ENCODE data around the gene TSHZ2.

The TSHZ2 gene

DNA sequence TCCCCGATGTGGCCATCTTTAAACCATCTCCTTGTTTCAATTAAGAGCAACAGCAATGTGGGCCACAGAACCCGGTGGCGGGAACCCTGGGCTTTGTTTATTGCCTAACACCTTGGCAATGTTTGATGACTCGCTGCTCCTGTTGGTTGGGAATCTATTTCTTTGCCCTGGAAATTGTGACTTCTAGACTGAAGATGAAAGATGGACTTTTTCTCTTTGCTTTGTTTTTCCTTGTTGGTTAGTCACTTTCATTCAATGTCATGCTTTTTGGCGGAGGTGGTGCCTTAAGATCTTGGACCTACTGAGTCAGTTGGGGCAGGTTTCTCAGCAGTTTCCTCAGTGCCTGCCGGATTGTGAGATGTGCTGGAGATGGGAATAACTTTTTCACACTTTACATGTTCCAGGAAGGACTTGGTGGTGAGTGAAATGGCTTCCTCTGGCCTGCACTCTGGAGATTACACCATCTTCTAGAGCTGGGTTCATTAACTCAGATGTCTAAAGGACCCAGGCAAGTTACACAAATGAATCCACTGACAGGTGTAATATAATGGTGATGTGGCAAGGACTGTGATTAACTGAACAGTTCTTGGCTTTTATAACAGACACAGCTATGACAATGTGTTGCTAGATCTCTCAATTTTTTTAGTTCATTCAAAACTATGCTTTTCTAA is 56.3 kb downstream of the TSHZ2 start:
- POLR2A ChIA-PET = no interaction called here
- no peak overlapping the region for H3K27ac ChIP-seq (ENCODE audit: insufficient read depth in 1 of 2, low read depth in 1 of 2, low read length in 2 of 2, poor library complexity in 1 of 2, severe bottlenecking in 2 of 2)
- no peaks in the 10 kb centered on the region for H3K4me1 ChIP-seq (ENCODE audit: control extremely low read depth in 1 of 4, control insufficient read depth in 4 of 4, insufficient read depth in 4 of 4, low read length in 3 of 4)
- no peak overlapping the region for H3K4me3 ChIP-seq (ENCODE audit: control insufficient read depth in 1 of 7, extremely low read depth in 1 of 7, insufficient read depth in 4 of 7, low read depth in 2 of 7, low read length in 6 of 7)
- DNase-seq = no peak
- no peaks in the 10 kb centered on the region for H3K9me3 ChIP-seq (ENCODE audit: control extremely low read depth in 1 of 5, control insufficient read depth in 4 of 5, insufficient read depth in 2 of 5, low read depth in 1 of 5, low read length in 4 of 5)
- 96% methylated on average over 4 of the region's 6 CpGs for WGBS (ENCODE audit: insufficient coverage)
- no peaks in the 10 kb centered on the region for H3K36me3 ChIP-seq (ENCODE audit: control insufficient read depth in 4 of 4, insufficient read depth in 4 of 4, low read length in 3 of 4)
- CTCF ChIA-PET = no interaction called here
- H3K27me3 ChIP-seq (replicated peaks in 2 of 5; ENCODE audit: control insufficient read depth in 4 of 5, insufficient read depth in 5 of 5, low read length in 4 of 5) = peaks cover 0 to 5% (median 3%) of the 10 kb centered on the region in 5 experiments

GRCh38 chr20:53030061-53030460 is 57.9 kb downstream of the TSHZ2 start:
- WGBS (ENCODE audit: insufficient coverage) = 83% methylated on average over 1 of the region's 3 CpGs
- no peak for DNase-seq
- H3K4me1 ChIP-seq (ENCODE audit: control extremely low read depth in 1 of 4, control insufficient read depth in 4 of 4, insufficient read depth in 4 of 4, low read length in 3 of 4) = no peaks in the 10 kb centered on the region
- H3K36me3 ChIP-seq (ENCODE audit: control insufficient read depth in 4 of 4, insufficient read depth in 4 of 4, low read length in 3 of 4) = no peaks in the 10 kb centered on the region
- no peak overlapping the region for H3K4me3 ChIP-seq (ENCODE audit: control insufficient read depth in 1 of 7, extremely low read depth in 1 of 7, insufficient read depth in 4 of 7, low read depth in 2 of 7, low read length in 6 of 7)
- H3K27ac ChIP-seq (ENCODE audit: insufficient read depth in 1 of 2, low read depth in 1 of 2, low read length in 2 of 2, poor library complexity in 1 of 2, severe bottlenecking in 2 of 2) = no peak overlapping the region
- CTCF ChIA-PET = no interaction called here
- POLR2A ChIA-PET = no interaction called here
- H3K27me3 ChIP-seq (replicated peaks in 2 of 5; ENCODE audit: control insufficient read depth in 4 of 5, insufficient read depth in 5 of 5, low read length in 4 of 5) = peaks cover 0 to 5% (median 3%) of the 10 kb centered on the region in 5 experiments
- H3K9me3 ChIP-seq (ENCODE audit: control extremely low read depth in 1 of 5, control insufficient read depth in 4 of 5, insufficient read depth in 2 of 5, low read depth in 1 of 5, low read length in 4 of 5) = no peaks in the 10 kb centered on the region

- H3K27me3 ChIP-seq (replicated peaks in 2 of 5; ENCODE audit: control insufficient read depth in 4 of 5, insufficient read depth in 5 of 5, low read length in 4 of 5) = peaks cover 0 to 6% (median 5%) of the 10 kb centered on the region in 5 experiments
- H3K36me3 ChIP-seq (ENCODE audit: control insufficient read depth in 4 of 4, insufficient read depth in 4 of 4, low read length in 3 of 4) = no peaks in the 10 kb centered on the region
- H3K4me3 ChIP-seq (ENCODE audit: control insufficient read depth in 1 of 7, extremely low read depth in 1 of 7, insufficient read depth in 4 of 7, low read depth in 2 of 7, low read length in 6 of 7) = no peak overlapping the region
- H3K27ac ChIP-seq (ENCODE audit: insufficient read depth in 1 of 2, low read depth in 1 of 2, low read length in 2 of 2, poor library complexity in 1 of 2, severe bottlenecking in 2 of 2) = no peak overlapping the region
- POLR2A ChIA-PET = no interaction called here
- WGBS (ENCODE audit: insufficient coverage) = 91% methylated on average over 11 of the region's 11 CpGs
- CTCF ChIA-PET = no interaction called here
- no peak for DNase-seq
- no peaks in the 10 kb centered on the region for H3K4me1 ChIP-seq (ENCODE audit: control extremely low read depth in 1 of 4, control insufficient read depth in 4 of 4, insufficient read depth in 4 of 4, low read length in 3 of 4)
- no peaks in the 10 kb centered on the region for H3K9me3 ChIP-seq (ENCODE audit: control extremely low read depth in 1 of 5, control insufficient read depth in 4 of 5, insufficient read depth in 2 of 5, low read depth in 1 of 5, low read length in 4 of 5)
Measured at GRCh38 chr20:53032046-53032445, 59.9 kb downstream of the TSHZ2 start.

- DNase-seq = no peak
- ChIA-PET CTCF (no interaction called here), POLR2A (no interaction called here)
- H3K27ac ChIP-seq (ENCODE audit: insufficient read depth in 1 of 2, low read depth in 1 of 2, low read length in 2 of 2, poor library complexity in 1 of 2, severe bottlenecking in 2 of 2) = no peak overlapping the region
- H3K4me1 ChIP-seq (ENCODE audit: control extremely low read depth in 1 of 4, control insufficient read depth in 4 of 4, insufficient read depth in 4 of 4, low read length in 3 of 4) = no peaks in the 10 kb centered on the region
- WGBS (ENCODE audit: insufficient coverage) = 100% methylated on average over 1 of the region's 5 CpGs
- H3K27me3 ChIP-seq (replicated peaks in 2 of 5; ENCODE audit: control insufficient read depth in 4 of 5, insufficient read depth in 5 of 5, low read length in 4 of 5) = peaks cover 0 to 5% (median 4%) of the 10 kb centered on the region in 5 experiments
- H3K36me3 ChIP-seq (ENCODE audit: control insufficient read depth in 4 of 4, insufficient read depth in 4 of 4, low read length in 3 of 4) = no peaks in the 10 kb centered on the region
- no peaks in the 10 kb centered on the region for H3K9me3 ChIP-seq (ENCODE audit: control extremely low read depth in 1 of 5, control insufficient read depth in 4 of 5, insufficient read depth in 2 of 5, low read depth in 1 of 5, low read length in 4 of 5)
- no peak overlapping the region for H3K4me3 ChIP-seq (ENCODE audit: control insufficient read depth in 1 of 7, extremely low read depth in 1 of 7, insufficient read depth in 4 of 7, low read depth in 2 of 7, low read length in 6 of 7)
Measured at GRCh38 chr20:53032478-53032932, 60.3 kb downstream of the TSHZ2 start.

GRCh38 chr20:53033176-53033575 is 61.0 kb downstream of the TSHZ2 start:
- ChIA-PET POLR2A (no interaction called here), CTCF (no interaction called here)

GRCh38 chr20:53034899-53035298 is 62.7 kb downstream of the TSHZ2 start:
- no peak for DNase-seq
- CTCF ChIA-PET = no interaction called here
- H3K36me3 ChIP-seq (ENCODE audit: control insufficient read depth in 4 of 4, insufficient read depth in 4 of 4, low read length in 3 of 4) = no peaks in the 10 kb centered on the region
- POLR2A ChIA-PET = no interaction called here
- no peak overlapping the region for H3K27ac ChIP-seq (ENCODE audit: insufficient read depth in 1 of 2, low read depth in 1 of 2, low read length in 2 of 2, poor library complexity in 1 of 2, severe bottlenecking in 2 of 2)
- H3K4me1 ChIP-seq (ENCODE audit: control extremely low read depth in 1 of 4, control insufficient read depth in 4 of 4, insufficient read depth in 4 of 4, low read length in 3 of 4) = no peaks in the 10 kb centered on the region
- H3K9me3 ChIP-seq (ENCODE audit: control extremely low read depth in 1 of 5, control insufficient read depth in 4 of 5, insufficient read depth in 2 of 5, low read depth in 1 of 5, low read length in 4 of 5) = no peaks in the 10 kb centered on the region
- WGBS (ENCODE audit: insufficient coverage) = 39% methylated on average over 3 of the region's 3 CpGs
- H3K4me3 ChIP-seq (ENCODE audit: control insufficient read depth in 1 of 7, extremely low read depth in 1 of 7, insufficient read depth in 4 of 7, low read depth in 2 of 7, low read length in 6 of 7) = no peak overlapping the region
- H3K27me3 ChIP-seq (replicated peaks in 2 of 5; ENCODE audit: control insufficient read depth in 4 of 5, insufficient read depth in 5 of 5, low read length in 4 of 5) = peaks cover 0 to 5% (median 4%) of the 10 kb centered on the region in 5 experiments

More at GRCh38 chr20:53033176-53033575, 61.0 kb downstream of the TSHZ2 start:
- 100% methylated on average over 4 of the region's 6 CpGs for WGBS (ENCODE audit: insufficient coverage)
- no peaks in the 10 kb centered on the region for H3K36me3 ChIP-seq (ENCODE audit: control insufficient read depth in 4 of 4, insufficient read depth in 4 of 4, low read length in 3 of 4)
- H3K4me1 ChIP-seq (ENCODE audit: control extremely low read depth in 1 of 4, control insufficient read depth in 4 of 4, insufficient read depth in 4 of 4, low read length in 3 of 4) = no peaks in the 10 kb centered on the region
- no peak overlapping the region for H3K4me3 ChIP-seq (ENCODE audit: control insufficient read depth in 1 of 7, extremely low read depth in 1 of 7, insufficient read depth in 4 of 7, low read depth in 2 of 7, low read length in 6 of 7)
- H3K27me3 ChIP-seq (replicated peaks in 2 of 5; ENCODE audit: control insufficient read depth in 4 of 5, insufficient read depth in 5 of 5, low read length in 4 of 5) = peaks cover 0 to 5% (median 4%) of the 10 kb centered on the region in 5 experiments
- no peak for DNase-seq
- H3K9me3 ChIP-seq (ENCODE audit: control extremely low read depth in 1 of 5, control insufficient read depth in 4 of 5, insufficient read depth in 2 of 5, low read depth in 1 of 5, low read length in 4 of 5) = no peaks in the 10 kb centered on the region
- H3K27ac ChIP-seq (ENCODE audit: insufficient read depth in 1 of 2, low read depth in 1 of 2, low read length in 2 of 2, poor library complexity in 1 of 2, severe bottlenecking in 2 of 2) = no peak overlapping the region

DNA sequence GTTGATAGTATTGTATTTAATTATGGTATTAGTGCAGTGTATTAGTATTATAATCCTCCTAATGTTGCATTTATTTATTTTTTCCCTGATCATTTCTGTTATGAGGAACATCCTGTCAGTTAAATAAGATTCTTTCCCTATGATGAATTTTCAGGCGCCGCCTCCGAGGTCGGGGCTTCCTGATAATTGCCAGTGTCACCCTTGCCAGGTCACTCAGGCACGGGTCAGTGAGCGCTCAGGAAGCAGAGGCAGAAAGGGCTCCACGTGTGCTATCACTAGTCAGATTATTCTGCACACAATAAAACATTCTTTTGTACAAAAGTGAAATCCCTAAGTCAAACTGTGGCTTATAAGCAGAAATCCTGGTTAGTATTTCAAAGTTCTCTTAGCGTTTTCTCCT is 64.8 kb downstream of the TSHZ2 start:
- Histone ChIP-seq H3K4me1 (ENCODE audit: control extremely low read depth in 1 of 4, control insufficient read depth in 4 of 4, insufficient read depth in 4 of 4, low read length in 3 of 4) (no peaks in the 10 kb centered on the region), H3K27me3 (replicated peaks in 2 of 5; ENCODE audit: control insufficient read depth in 4 of 5, insufficient read depth in 5 of 5, low read length in 4 of 5) (peaks cover 0 to 4% (median 1%) of the 10 kb centered on the region in 5 experiments), H3K9me3 (ENCODE audit: control extremely low read depth in 1 of 5, control insufficient read depth in 4 of 5, insufficient read depth in 2 of 5, low read depth in 1 of 5, low read length in 4 of 5) (no peaks in the 10 kb centered on the region), H3K4me3 (ENCODE audit: control insufficient read depth in 1 of 7, extremely low read depth in 1 of 7, insufficient read depth in 4 of 7, low read depth in 2 of 7, low read length in 6 of 7) (no peak overlapping the region), H3K36me3 (ENCODE audit: control insufficient read depth in 4 of 4, insufficient read depth in 4 of 4, low read length in 3 of 4) (no peaks in the 10 kb centered on the region), H3K27ac (ENCODE audit: insufficient read depth in 1 of 2, low read depth in 1 of 2, low read length in 2 of 2, poor library complexity in 1 of 2, severe bottlenecking in 2 of 2) (no peak overlapping the region)
- CTCF ChIA-PET = no interaction called here
- POLR2A ChIA-PET = no interaction called here
- WGBS (ENCODE audit: insufficient coverage) = 50% methylated on average over 7 of the region's 8 CpGs
- DNase-seq = no peak
